ENCODE results near the gene CD300C.
"Not testable (repeated sequence)": the region's sequence is repeated elsewhere in the genome, so short reads cannot be mapped to it uniquely, and the experiment has no call there.

The CD300C gene

GRCh38 chr17:74518413-74518981, 27.4 kb downstream of the CD300C start:
- not testable (repeated sequence) for H3K4me2 ChIP-seq (ENCODE audit: low read length); H3K4me3 ChIP-seq (ENCODE audit: low read length); H3K36me3 ChIP-seq (ENCODE audit: insufficient read depth, low read length); H3K27me3 ChIP-seq (ENCODE audit: control insufficient read depth, insufficient read depth, low read length); H3K4me1 ChIP-seq (ENCODE audit: control insufficient read depth, insufficient read depth, low read length); H3K9ac ChIP-seq (ENCODE audit: low read depth, low read length)
- H3K9me3 ChIP-seq (replicated peaks; ENCODE audit: low read length): peaks cover 11% of the 10 kb centered on the region

- Histone ChIP-seq H3K4me2 (ENCODE audit: low read length) (no peak overlapping the region), H3K36me3 (ENCODE audit: insufficient read depth, low read length) (no peaks in the 10 kb centered on the region), H3K9ac (ENCODE audit: low read depth, low read length) (no peak overlapping the region), H3K4me3 (ENCODE audit: low read length) (no peak overlapping the region), H3K4me1 (ENCODE audit: control insufficient read depth, insufficient read depth, low read length) (no peaks in the 10 kb centered on the region), H3K9me3 (replicated peaks; ENCODE audit: low read length) (peaks cover 11% of the 10 kb centered on the region), H3K27me3 (ENCODE audit: control insufficient read depth, insufficient read depth, low read length) (no peaks in the 10 kb centered on the region)
Observed at GRCh38 chr17:74516561-74517328, 29.2 kb downstream of the CD300C start.

- H3K9ac ChIP-seq (ENCODE audit: low read depth, low read length): no peak overlapping the region
- no peak overlapping the region for H3K4me3 ChIP-seq (ENCODE audit: low read length)
- no peak overlapping the region for H3K4me2 ChIP-seq (ENCODE audit: low read length)
- no peaks in the 10 kb centered on the region for H3K4me1 ChIP-seq (ENCODE audit: control insufficient read depth, insufficient read depth, low read length)
- no peaks in the 10 kb centered on the region for H3K36me3 ChIP-seq (ENCODE audit: insufficient read depth, low read length)
- H3K9me3 ChIP-seq (replicated peaks; ENCODE audit: low read length): peaks cover 11% of the 10 kb centered on the region
- no peaks in the 10 kb centered on the region for H3K27me3 ChIP-seq (ENCODE audit: control insufficient read depth, insufficient read depth, low read length)
Observed at GRCh38 chr17:74515941-74516340, 30.0 kb downstream of the CD300C start.

- Histone ChIP-seq H3K9me3 (replicated peaks; ENCODE audit: low read length) (peaks cover 11% of the 10 kb centered on the region), H3K9ac (ENCODE audit: low read depth, low read length) (no peak overlapping the region), H3K4me3 (ENCODE audit: low read length) (no peak overlapping the region), H3K4me2 (ENCODE audit: low read length) (no peak overlapping the region), H3K36me3 (ENCODE audit: insufficient read depth, low read length) (no peaks in the 10 kb centered on the region), H3K27me3 (ENCODE audit: control insufficient read depth, insufficient read depth, low read length) (no peaks in the 10 kb centered on the region), H3K4me1 (ENCODE audit: control insufficient read depth, insufficient read depth, low read length) (no peaks in the 10 kb centered on the region)
Observed at GRCh38 chr17:74514632-74515334, 31.1 kb downstream of the CD300C start.

- Histone ChIP-seq H3K9ac (ENCODE audit: low read depth, low read length) (no peak overlapping the region), H3K4me2 (ENCODE audit: low read length) (no peak overlapping the region), H3K9me3 (replicated peaks; ENCODE audit: low read length) (peaks cover 11% of the 10 kb centered on the region), H3K4me1 (ENCODE audit: control insufficient read depth, insufficient read depth, low read length) (no peaks in the 10 kb centered on the region), H3K27me3 (ENCODE audit: control insufficient read depth, insufficient read depth, low read length) (no peaks in the 10 kb centered on the region), H3K36me3 (ENCODE audit: insufficient read depth, low read length) (no peaks in the 10 kb centered on the region), H3K4me3 (ENCODE audit: low read length) (no peak overlapping the region)
Observed at GRCh38 chr17:74513987-74514631, 31.8 kb downstream of the CD300C start.

- H3K9me3 ChIP-seq (replicated peaks; ENCODE audit: low read length): peaks cover 11% of the 10 kb centered on the region
- no peak overlapping the region for H3K4me3 ChIP-seq (ENCODE audit: low read length)
- H3K9ac ChIP-seq (ENCODE audit: low read depth, low read length): no peak overlapping the region
- no peaks in the 10 kb centered on the region for H3K36me3 ChIP-seq (ENCODE audit: insufficient read depth, low read length)
- no peaks in the 10 kb centered on the region for H3K27me3 ChIP-seq (ENCODE audit: control insufficient read depth, insufficient read depth, low read length)
- H3K4me1 ChIP-seq (ENCODE audit: control insufficient read depth, insufficient read depth, low read length): no peaks in the 10 kb centered on the region
- no peak overlapping the region for H3K4me2 ChIP-seq (ENCODE audit: low read length)
Observed at GRCh38 chr17:74512624-74513091, 33.3 kb downstream of the CD300C start.

GRCh38 chr17:74512036-74512435, 33.9 kb downstream of the CD300C start:
- H3K9ac ChIP-seq (ENCODE audit: low read depth, low read length): no peak overlapping the region
- H3K4me3 ChIP-seq (ENCODE audit: low read length): no peak overlapping the region
- no peaks in the 10 kb centered on the region for H3K27me3 ChIP-seq (ENCODE audit: control insufficient read depth, insufficient read depth, low read length)

GRCh38 chr17:74508156-74508555, 37.8 kb downstream of the CD300C start:
- Histone ChIP-seq H3K4me3 (ENCODE audit: low read length) (no peak overlapping the region), H3K4me2 (ENCODE audit: low read length) (no peak overlapping the region), H3K9me3 (replicated peaks; ENCODE audit: low read length) (no peaks in the 10 kb centered on the region), H3K9ac (ENCODE audit: low read depth, low read length) (no peak overlapping the region), H3K4me1 (ENCODE audit: control insufficient read depth, insufficient read depth, low read length) (no peaks in the 10 kb centered on the region), H3K27me3 (ENCODE audit: control insufficient read depth, insufficient read depth, low read length) (no peaks in the 10 kb centered on the region), H3K36me3 (ENCODE audit: insufficient read depth, low read length) (no peaks in the 10 kb centered on the region)

More at GRCh38 chr17:74512036-74512435, 33.9 kb downstream of the CD300C start:
- Histone ChIP-seq H3K4me1 (ENCODE audit: control insufficient read depth, insufficient read depth, low read length) (no peaks in the 10 kb centered on the region), H3K9me3 (replicated peaks; ENCODE audit: low read length) (peaks cover 11% of the 10 kb centered on the region), H3K36me3 (ENCODE audit: insufficient read depth, low read length) (no peaks in the 10 kb centered on the region), H3K4me2 (ENCODE audit: low read length) (no peak overlapping the region)

- not testable (repeated sequence) for H3K4me1 ChIP-seq (ENCODE audit: control insufficient read depth, insufficient read depth, low read length); H3K9ac ChIP-seq (ENCODE audit: low read depth, low read length); H3K4me3 ChIP-seq (ENCODE audit: low read length)
Observed at GRCh38 chr17:74503949-74504348, 42.0 kb downstream of the CD300C start.

GRCh38 chr17:74502861-74503260, 43.1 kb downstream of the CD300C start:
- no peaks in the 10 kb centered on the region for H3K9me3 ChIP-seq (replicated peaks; ENCODE audit: low read length)
- no peak overlapping the region for H3K4me3 ChIP-seq (ENCODE audit: low read length)
- H3K4me2 ChIP-seq (ENCODE audit: low read length): no peak overlapping the region
- H3K36me3 ChIP-seq (ENCODE audit: insufficient read depth, low read length): no peaks in the 10 kb centered on the region
- H3K4me1 ChIP-seq (ENCODE audit: control insufficient read depth, insufficient read depth, low read length): no peaks in the 10 kb centered on the region
- H3K9ac ChIP-seq (ENCODE audit: low read depth, low read length): no peak overlapping the region
- H3K27me3 ChIP-seq (ENCODE audit: control insufficient read depth, insufficient read depth, low read length): no peaks in the 10 kb centered on the region

More at GRCh38 chr17:74503949-74504348, 42.0 kb downstream of the CD300C start:
- H3K27me3 ChIP-seq (ENCODE audit: control insufficient read depth, insufficient read depth, low read length); H3K4me2 ChIP-seq (ENCODE audit: low read length); H3K9me3 ChIP-seq (replicated peaks; ENCODE audit: low read length); H3K36me3 ChIP-seq (ENCODE audit: insufficient read depth, low read length): not testable (repeated sequence)

GRCh38 chr17:74499992-74500391, 45.9 kb downstream of the CD300C start:
- H3K4me1 ChIP-seq (ENCODE audit: control insufficient read depth, insufficient read depth, low read length): no peaks in the 10 kb centered on the region
- H3K9me3 ChIP-seq (replicated peaks; ENCODE audit: low read length): no peaks in the 10 kb centered on the region
- H3K27me3 ChIP-seq (ENCODE audit: control insufficient read depth, insufficient read depth, low read length): no peaks in the 10 kb centered on the region
- no peak overlapping the region for H3K4me2 ChIP-seq (ENCODE audit: low read length)
- H3K9ac ChIP-seq (ENCODE audit: low read depth, low read length): no peak overlapping the region
- no peak overlapping the region for H3K4me3 ChIP-seq (ENCODE audit: low read length)
- H3K36me3 ChIP-seq (ENCODE audit: insufficient read depth, low read length): no peaks in the 10 kb centered on the region

Measured in skeletal muscle satellite cell (primary cell).